SK-N-SH (cell line): ENCODE data around the gene GNG11. TPM values are rescaled to one million over a fixed set of nuclear protein-coding genes. Genes with fewer than 3 reads are reported as not detected.
A peak's percentile ranks its signal among the peaks of the same experiment; 100 is the strongest.

Source experiments
- CTCF ChIA-PET: fragments of 300-600, 350-600 bp; formaldehyde crosslinking; extraction: SDS; loops from one replicate; lab custom pipeline; 2021; lab: Yijun Ruan, JAX
- POLR2A ChIA-PET: fragments of 350-600 bp; sonication (Branson Sonifier 250); formaldehyde crosslinking; extraction: SDS; loops from one replicate; lab custom pipeline; 2020; ENCODE audit warnings: antibody characterized with exemption, inconsistent platforms; lab: Yijun Ruan, JAX
- DNase-seq: peaks from one replicate; pipeline ENCODE4 v3.0.0; 2012
- H2AFZ ChIP-seq: fragments of 200-600 bp; sonication (generic); 2 replicates; pipeline ENCODE4 v1.8.1; 2016; ENCODE audit warnings: antibody characterized with exemption, mild to moderate bottlenecking, low read depth
- H3F3A ChIP-seq: fragments of 200-600 bp; sonication (generic); replicated peaks from 2 replicates; pipeline ENCODE3; 2016; ENCODE audit warnings: antibody characterized with exemption, mild to moderate bottlenecking; ENCODE audit not compliant: insufficient read depth
- H3K27ac ChIP-seq, 2 experiments: fragments of 200-500 bp in 1 of 2; fragments of 200-600 bp in 1 of 2; sonication (Bioruptor generic) in 1 of 2; sonication (generic), shearing (Covaris generic) in 1 of 2; 2 replicates each; pipeline versions ENCODE4 v1.5.1 to v1.6.1; 2014 to 2016; ENCODE audit warnings: low read depth in 2 of 2, inconsistent platforms in 1 of 2, low read length in 1 of 2, mild to moderate bottlenecking in 1 of 2, mixed read lengths in 1 of 2
- H3K27me3 ChIP-seq: fragments of 200-600 bp; sonication (generic), shearing (Covaris generic); 2 replicates; pipeline ENCODE4 v1.6.1; 2016; ENCODE audit warnings: mixed run types; ENCODE audit not compliant: insufficient read depth
- H3K36me3 ChIP-seq, 2 experiments: fragments of 200-500 bp in 1 of 2; fragments of 200-600 bp in 1 of 2; sonication (Bioruptor generic) in 1 of 2; sonication (generic) in 1 of 2; replicated peaks in 1 of 2; 2 replicates each; pipeline versions ENCODE3 to v1.5.1; 2014 to 2016; ENCODE audit warnings: low read length in 1 of 2, mild to moderate bottlenecking in 1 of 2; ENCODE audit not compliant: insufficient read depth in 2 of 2, control insufficient read depth in 1 of 2
- H3K4me1 ChIP-seq, 2 experiments: fragments of 200-500 bp in 1 of 2; fragments of 200-600 bp in 1 of 2; sonication (Bioruptor generic) in 1 of 2; sonication (generic), shearing (Covaris generic) in 1 of 2; 2 replicates each; pipeline versions ENCODE4 v1.5.1 to v1.6.1; 2014 to 2016; ENCODE audit warnings: low read depth in 1 of 2, low read length in 1 of 2, mixed run types in 1 of 2; ENCODE audit not compliant: insufficient read depth in 2 of 2, control insufficient read depth in 1 of 2
- H3K4me2 ChIP-seq: fragments of 200-600 bp; sonication (generic), shearing (Covaris generic); 2 replicates; pipeline ENCODE4 v1.6.1; 2017; ENCODE audit warnings: mixed run types
- H3K4me3 ChIP-seq, 2 experiments: fragments of 200-500 bp in 1 of 2; fragments of 200-600 bp in 1 of 2; sonication (Bioruptor generic) in 1 of 2; sonication (generic), shearing (Covaris generic) in 1 of 2; 2 replicates each; pipeline versions ENCODE4 v1.5.1 to v1.8.1; 2014 to 2016; ENCODE audit warnings: low read depth in 2 of 2, inconsistent platforms in 1 of 2, low read length in 1 of 2, mild to moderate bottlenecking in 1 of 2, mixed read lengths in 1 of 2, moderate library complexity in 1 of 2
- H3K79me2 ChIP-seq: fragments of 200-600 bp; sonication (generic); 2 replicates; pipeline ENCODE4 v1.8.1; 2017; ENCODE audit warnings: mild to moderate bottlenecking; ENCODE audit not compliant: insufficient read depth
- H3K9ac ChIP-seq: fragments of 200-600 bp; sonication (generic); 2 replicates; pipeline ENCODE4 v1.6.1; 2017; ENCODE audit warnings: mixed run types
- H3K9me2 ChIP-seq: fragments of 200-600 bp; sonication (generic); 2 replicates; pipeline ENCODE4 v1.6.1; 2017; ENCODE audit warnings: mixed run types
- H3K9me3 ChIP-seq: fragments of 200-600 bp; sonication (generic); 2 replicates; pipeline ENCODE4 v1.6.1; 2017; ENCODE audit warnings: mixed run types, mild to moderate bottlenecking, moderate library complexity
- H4K20me1 ChIP-seq: fragments of 200-600 bp; sonication (generic); 2 replicates; pipeline ENCODE4 v1.6.1; 2017; ENCODE audit warnings: mild to moderate bottlenecking, mixed run types; ENCODE audit not compliant: insufficient read depth
- CHD2 ChIP-seq: fragments of 150-350 bp; IDR thresholded peaks from 2 replicates; pipeline ENCODE4 v1.6.1; 2018; ENCODE audit warnings: low read length; ENCODE audit not compliant: partially characterized antibody
- NRF1 ChIP-seq: IDR thresholded peaks from 2 replicates; pipeline ENCODE4 v1.6.1; 2012; ENCODE audit warnings: low read depth, mild to moderate bottlenecking, low read length
- PBX3 ChIP-seq: IDR thresholded peaks from 2 replicates; pipeline ENCODE4; 2012
- REST ChIP-seq: IDR thresholded peaks from 2 replicates; pipeline ENCODE4 v1.6.1; 2012; ENCODE audit warnings: mild to moderate bottlenecking, low read depth, low read length, moderate library complexity
- SMC3 ChIP-seq: IDR thresholded peaks from 2 replicates; pipeline ENCODE4 v1.6.1; 2012; ENCODE audit warnings: low read depth, low read length, improper control_type of control experiment
- TAF1 ChIP-seq: IDR thresholded peaks from 2 replicates; pipeline ENCODE4 v1.6.1; 2012; ENCODE audit warnings: low read depth, mild to moderate bottlenecking, low read length, moderate library complexity, borderline replicate concordance
- WGBS: methylation state at CpG from one replicate; pipeline ENCODE4 v1.1.6; 2017; ENCODE audit warnings: low lambda C conversion rate; 5-methylcytosine and 5-hydroxymethylcytosine counted together
- polyA plus RNA-seq, 3 experiments: library from polyadenylated mRNA; depleted of rRNA; stranded (reverse); fragments of >200 nt; gene quantifications; 2 replicates each; pipeline ENCODE4 v1.2.3, GENCODE V29; 2012
- TF ChIP-seq, protein P1 (sequence below): IDR thresholded peaks from 2 replicates; pipeline ENCODE4 v1.4.0; 2012; ENCODE audit warnings: low read depth, borderline replicate concordance

GNG11 gene
- polyA plus RNA-seq, 1 of the 3 experiments (the other 2 are of a cell fraction), result 11.5 TPM

- H3K9ac ChIP-seq, result no peak overlapping the region
- no peak overlapping the region for H3K4me3 ChIP-seq
- no peaks in the 10 kb centered on the region for H4K20me1 ChIP-seq
- no peaks in the 10 kb centered on the region for H3K27me3 ChIP-seq
- H3K9me3 ChIP-seq, result no peaks in the 10 kb centered on the region
- H3K27ac ChIP-seq, result no peak overlapping the region
- ChIA-PET CTCF (no interaction called here), POLR2A (no interaction called here)
- TF ChIP-seq, protein P1, sequence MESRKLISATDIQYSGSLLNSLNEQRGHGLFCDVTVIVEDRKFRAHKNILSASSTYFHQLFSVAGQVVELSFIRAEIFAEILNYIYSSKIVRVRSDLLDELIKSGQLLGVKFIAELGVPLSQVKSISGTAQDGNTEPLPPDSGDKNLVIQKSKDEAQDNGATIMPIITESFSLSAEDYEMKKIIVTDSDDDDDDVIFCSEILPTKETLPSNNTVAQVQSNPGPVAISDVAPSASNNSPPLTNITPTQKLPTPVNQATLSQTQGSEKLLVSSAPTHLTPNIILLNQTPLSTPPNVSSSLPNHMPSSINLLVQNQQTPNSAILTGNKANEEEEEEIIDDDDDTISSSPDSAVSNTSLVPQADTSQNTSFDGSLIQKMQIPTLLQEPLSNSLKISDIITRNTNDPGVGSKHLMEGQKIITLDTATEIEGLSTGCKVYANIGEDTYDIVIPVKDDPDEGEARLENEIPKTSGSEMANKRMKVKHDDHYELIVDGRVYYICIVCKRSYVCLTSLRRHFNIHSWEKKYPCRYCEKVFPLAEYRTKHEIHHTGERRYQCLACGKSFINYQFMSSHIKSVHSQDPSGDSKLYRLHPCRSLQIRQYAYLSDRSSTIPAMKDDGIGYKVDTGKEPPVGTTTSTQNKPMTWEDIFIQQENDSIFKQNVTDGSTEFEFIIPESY, result no peak
- no peak for TF ChIP-seq TAF1
- TF ChIP-seq PBX3, result peak; percentile 66
- no peaks in the 10 kb centered on the region for H3K79me2 ChIP-seq
- no peaks in the 10 kb centered on the region for H3F3A ChIP-seq
- no peak overlapping the region for H3K4me2 ChIP-seq
- no peak overlapping the region for H2AFZ ChIP-seq
- peaks cover 0 to 3% of the 10 kb centered on the region in 2 experiments; a peak in 2 of 4 replicates for H3K4me1 ChIP-seq
- no peaks in the 10 kb centered on the region for H3K36me3 ChIP-seq
- DNase-seq, result no peak
- H3K9me2 ChIP-seq, result no peaks in the 10 kb centered on the region
Observed at GRCh38 chr7:93938293-93938692, 16.8 kb downstream of the GNG11 start.

DNA sequence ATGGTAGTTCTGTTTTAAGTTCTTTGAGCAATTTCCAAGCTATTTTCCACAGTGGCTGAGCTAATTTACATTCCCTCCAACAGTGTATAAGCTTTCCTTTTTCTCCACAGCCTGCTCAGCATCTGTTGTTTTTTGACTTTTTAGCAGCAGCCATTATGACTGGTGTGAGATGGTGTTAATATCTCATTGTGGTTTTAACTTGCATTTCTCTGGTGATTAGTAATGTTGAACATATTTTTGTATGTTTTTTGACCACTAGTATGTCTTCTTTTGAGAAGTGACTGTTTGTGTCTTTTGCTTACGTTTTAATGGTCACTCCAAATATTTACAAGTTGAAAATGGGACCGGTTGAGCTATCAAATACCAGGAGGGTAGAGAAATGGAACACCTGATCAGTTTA is 20.4 kb downstream of the GNG11 start:
- peaks cover 4 to 18% of the 10 kb centered on the region in 2 experiments; a peak in 3 of 4 replicates for H3K4me1 ChIP-seq
- CTCF ChIA-PET, result interaction anchor here (1.0 to 1.4 kb wide), 3 partner anchors 10 to 52 kb away, joined by 3 read pairs; no protein-coding TSS in a partner anchor

More for the DNA sequence above, 20.4 kb downstream of the GNG11 start:
- Histone ChIP-seq H3K27me3 (no peaks in the 10 kb centered on the region), H3K27ac (no peak overlapping the region), H3K36me3 (no peaks in the 10 kb centered on the region), H3K4me3 (no peak overlapping the region), H2AFZ (no peak overlapping the region), H3K9ac (no peak overlapping the region), H3F3A (no peaks in the 10 kb centered on the region), H3K4me2 (no peak overlapping the region), H3K9me3 (no peaks in the 10 kb centered on the region), H3K9me2 (no peaks in the 10 kb centered on the region), H3K79me2 (no peaks in the 10 kb centered on the region), H4K20me1 (no peaks in the 10 kb centered on the region)
- WGBS, result 94% methylated on average over 2 of the region's 2 CpGs
- TF ChIP-seq CHD2 (no peak), SMC3 (no peak), REST (no peak), NRF1 (no peak)
- DNase-seq, result no peak
- POLR2A ChIA-PET, result no interaction called here
